DMS 273 (cell line): ENCODE data around the gene TBRG1.
"Not testable (repeated sequence)": the region's sequence is repeated elsewhere in the genome, so short reads cannot be mapped to it uniquely, and the experiment has no call there.

Source experiments
- DNase-seq: peaks from one replicate; lab custom pipeline; 2025; ENCODE audit not compliant: unreplicated experiment; lab: John Stamatoyannopoulos, UW

Gene TBRG1, protein sequence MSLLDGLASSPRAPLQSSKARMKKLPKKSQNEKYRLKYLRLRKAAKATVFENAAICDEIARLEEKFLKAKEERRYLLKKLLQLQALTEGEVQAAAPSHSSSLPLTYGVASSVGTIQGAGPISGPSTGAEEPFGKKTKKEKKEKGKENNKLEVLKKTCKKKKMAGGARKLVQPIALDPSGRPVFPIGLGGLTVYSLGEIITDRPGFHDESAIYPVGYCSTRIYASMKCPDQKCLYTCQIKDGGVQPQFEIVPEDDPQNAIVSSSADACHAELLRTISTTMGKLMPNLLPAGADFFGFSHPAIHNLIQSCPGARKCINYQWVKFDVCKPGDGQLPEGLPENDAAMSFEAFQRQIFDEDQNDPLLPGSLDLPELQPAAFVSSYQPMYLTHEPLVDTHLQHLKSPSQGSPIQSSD

DNA sequence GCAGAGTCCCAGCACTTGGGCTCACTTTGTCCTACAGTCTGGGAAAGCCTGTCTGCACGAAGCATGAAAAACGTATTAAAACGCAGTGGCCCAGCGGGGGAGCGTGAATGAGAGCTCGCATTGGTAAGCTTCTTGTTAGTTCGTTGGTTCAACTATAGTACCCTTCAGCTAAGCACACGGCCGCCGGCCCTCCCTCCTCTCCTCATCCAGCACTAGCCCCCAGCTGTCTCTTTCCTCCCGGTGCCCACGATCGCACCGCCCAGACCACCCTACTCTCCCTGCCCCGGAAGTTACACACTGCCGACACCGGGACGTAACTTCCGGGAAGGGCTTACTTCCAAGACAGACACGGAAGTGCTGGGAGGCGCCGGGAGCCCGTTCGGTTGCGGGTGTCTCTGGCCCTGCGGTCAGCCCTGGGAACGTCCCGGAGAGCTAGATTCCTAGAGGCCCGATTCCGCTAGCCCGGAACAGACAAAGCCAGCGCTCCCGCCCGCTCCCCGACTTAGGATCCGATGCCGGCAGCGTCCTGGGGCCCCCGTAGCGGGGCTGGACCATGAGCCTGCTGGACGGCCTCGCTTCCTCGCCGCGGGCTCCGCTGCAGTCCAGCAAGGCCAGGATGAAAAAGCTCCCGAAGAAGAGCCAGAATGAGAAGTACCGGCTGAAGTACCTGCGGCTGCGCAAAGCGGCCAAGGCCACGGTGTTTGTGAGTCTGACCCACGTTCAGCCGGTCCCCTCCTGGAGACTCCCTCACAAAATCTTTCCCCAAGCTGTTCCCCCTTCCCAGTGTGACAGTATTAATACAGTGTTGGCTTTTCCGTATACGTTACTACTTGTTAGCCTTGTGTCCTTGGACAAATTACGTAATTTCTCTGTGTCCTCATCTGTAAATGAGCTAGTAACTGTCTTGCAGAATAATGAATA, at the start of gene TBRG1:
TBRG1 (plus strand) TSS at position 334 of the 921 bp plus-strand sequence; CDS start at position 554, 220 bp downstream.
- peak; percentile 93 for DNase-seq

DNA sequence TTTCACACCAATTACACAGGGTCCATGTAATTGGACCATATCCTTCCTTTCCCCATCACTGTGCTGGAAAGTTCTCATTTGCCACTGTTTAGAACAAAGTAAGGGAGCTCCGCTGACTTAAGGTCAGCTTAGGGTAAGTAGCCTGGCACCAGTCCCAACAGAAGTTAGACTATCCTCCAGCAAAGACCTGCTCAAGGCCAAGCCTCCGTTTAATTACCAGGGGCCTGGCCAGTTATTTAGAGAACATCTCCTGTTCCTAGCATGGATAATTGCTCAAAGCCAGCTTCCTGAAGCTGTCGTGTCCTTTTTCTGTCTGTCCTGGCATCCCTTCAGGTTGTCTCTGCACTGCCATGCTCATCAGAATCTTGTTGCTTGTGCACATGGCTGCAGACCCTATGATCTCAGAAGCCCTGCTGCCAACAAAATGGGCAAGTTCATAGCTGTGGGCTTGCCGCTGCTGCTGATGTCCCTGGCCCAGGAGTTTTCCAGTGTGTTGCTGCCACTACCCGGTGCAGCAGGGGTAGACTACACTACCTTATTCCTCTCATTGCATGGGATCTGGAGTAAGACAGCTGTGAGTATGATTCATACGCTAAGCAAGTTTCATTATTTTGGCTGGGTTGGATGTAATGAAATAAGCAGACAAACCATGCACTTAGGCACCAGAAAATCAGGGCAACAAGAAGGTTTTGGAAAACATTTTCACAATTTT, 44.8 kb upstream of the TBRG1 start:
- no peak for DNase-seq

DNA sequence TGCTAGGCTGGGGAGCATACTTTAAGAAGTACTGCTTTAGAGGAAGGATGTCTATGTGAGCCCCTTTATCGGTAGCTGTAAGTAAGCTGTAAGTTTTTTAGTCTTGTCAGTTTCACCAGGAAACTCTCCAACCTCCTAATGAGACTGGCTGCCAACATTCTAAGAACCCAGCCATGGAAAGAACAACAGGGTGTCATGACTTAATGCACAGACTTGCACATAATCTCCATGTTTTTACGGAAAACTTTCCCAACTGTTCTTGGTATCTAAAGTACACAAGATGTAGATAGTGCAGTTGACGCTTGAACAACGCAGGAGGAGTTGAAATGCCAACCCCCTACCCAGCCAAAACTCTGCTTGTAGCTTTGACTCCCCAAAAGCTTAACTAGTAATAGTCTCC, 43.9 kb upstream of the TBRG1 start:
- DNase-seq = no peak

DNA sequence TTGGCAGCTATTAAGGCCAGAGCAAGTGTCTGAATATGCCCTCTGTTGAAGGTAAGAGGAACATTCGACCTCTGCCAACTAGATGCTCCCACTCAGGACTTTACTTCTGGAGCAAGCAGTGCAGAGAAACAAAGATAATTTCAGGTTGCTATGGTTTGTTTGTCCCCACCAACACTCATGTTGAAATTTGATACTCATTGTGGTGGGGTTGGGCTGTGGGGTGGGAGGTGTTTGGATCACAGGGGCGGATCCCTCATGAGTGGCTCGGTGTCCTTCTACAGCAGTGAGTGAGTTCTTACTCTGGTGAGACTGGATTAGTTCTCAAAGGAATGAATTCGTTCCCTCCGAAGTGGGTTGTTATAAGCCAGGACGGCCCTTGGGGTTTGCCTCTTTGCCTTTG, 40.8 kb upstream of the TBRG1 start:
- no peak for DNase-seq

DNA sequence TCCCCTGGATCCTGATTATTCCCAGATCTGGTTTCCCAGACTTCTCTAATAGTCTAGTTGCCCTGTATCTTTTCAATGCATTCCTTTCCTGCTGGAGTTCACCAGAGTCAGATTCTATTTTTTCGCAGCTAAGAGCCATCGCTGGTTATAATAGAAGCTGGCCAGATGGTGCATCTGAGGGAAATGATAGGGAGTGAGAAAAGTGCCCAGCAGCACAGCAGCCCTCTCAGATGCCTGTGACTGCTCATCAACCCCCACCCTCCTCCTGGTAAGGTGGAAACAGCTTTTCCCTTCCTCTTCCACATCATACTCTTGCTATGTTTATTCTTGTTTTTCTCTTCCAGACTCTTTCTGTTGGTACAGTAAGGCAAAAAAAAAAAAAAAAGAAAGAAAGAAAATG, 40.1 kb upstream of the TBRG1 start:
- DNase-seq = peak; percentile 28

DNA sequence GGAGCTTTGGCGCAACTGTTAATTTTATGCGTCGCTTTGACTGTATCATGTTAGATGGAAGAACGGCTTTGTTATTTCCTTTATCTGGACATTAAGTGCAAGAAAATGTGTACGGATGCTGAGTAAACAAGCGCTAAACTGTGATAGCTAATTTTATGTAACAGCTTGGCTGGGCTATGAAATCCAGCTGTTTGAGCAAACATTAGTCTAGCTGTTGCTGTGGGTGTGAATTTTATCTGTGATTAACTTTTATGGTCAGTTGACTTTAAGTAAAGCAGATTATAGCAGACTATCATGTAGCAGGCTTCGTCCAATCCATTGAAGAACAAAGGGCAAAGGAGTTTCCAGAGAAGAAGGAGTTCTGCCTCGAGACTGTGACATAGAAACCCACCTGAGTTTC, 38.9 kb upstream of the TBRG1 start:
- DNase-seq = no peak

DNA sequence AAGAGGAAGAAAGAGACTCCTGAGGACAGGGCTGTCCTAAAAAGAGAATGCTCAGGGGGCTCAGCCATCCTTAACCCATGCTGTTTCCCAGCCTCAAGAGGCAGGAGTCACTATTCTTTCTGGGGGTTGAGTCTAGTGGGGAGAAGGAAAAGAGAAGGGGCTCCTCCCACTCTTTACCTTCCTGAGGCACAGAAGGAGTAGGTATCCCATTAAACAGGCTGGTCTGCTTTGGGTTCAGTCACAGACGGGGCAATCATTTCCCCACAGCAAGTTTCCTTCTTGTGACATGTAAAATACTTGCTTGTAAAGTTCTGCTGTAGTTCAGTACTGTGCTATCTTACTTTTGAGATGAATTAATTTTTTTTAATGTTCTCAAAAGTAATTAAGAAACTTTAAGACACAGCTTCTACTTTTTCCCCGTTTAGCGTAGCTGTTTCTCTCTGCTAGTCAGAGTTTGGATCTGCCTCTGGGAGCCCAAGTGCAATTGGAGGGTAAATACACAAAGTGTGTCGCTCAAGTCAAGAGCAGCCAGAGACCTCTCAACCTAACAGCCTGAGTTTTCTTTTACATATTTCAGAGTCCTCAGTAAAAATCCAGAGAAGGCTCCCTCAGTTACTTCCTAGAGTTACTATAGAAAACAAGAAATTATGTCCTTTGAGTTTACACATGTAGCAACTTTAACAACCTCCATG, 37.8 kb upstream of the TBRG1 start:
- DNase-seq = no peak

DNA sequence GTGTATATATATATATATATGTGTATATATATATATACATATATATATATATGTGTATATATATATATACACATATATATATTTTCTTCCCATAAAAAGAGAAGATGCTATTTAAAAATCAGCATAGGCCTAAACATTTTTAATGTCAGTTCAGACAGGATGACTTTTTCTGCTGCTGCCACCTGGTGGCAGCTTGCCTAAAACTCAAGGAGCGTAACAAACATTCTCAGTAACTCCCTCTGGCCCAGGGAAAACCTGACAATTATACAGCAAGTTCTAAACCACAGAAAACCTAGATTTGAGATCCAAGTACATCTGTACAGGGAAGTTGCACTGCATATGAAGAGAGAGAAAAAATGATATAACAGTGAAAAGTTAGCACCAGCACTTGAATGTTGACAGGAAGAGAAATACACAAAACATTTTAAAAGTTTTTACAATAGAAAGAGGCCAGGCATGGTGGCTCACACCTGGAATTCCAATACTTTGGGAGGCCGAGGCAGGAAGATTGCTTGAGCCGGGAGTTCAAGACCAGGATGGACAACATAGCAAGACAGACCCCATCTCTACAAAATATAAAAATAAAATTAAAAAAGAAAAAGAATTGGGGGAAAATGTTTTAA, 36.3 kb upstream of the TBRG1 start:
- DNase-seq = peak; percentile 68

DNA sequence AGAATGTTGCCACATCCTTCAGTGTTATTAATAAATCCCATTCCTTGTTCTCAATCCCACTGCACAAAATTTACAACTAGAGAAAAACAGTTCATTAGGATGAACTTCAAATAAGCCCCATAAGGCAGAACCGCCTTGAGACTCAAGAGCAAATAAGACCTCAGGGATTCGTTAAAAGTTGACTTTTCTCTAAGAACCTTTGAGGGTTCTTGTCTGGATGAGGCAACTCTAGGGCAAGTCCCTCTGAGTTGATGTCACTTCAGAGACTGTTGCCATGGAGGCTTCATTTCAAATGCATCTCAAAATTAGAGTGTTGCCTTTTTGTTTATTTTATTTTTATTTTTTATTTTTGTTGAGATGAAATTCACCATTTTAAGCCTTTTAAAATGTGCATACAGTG, 31.2 kb upstream of the TBRG1 start:
- DNase-seq = no peak

DNA sequence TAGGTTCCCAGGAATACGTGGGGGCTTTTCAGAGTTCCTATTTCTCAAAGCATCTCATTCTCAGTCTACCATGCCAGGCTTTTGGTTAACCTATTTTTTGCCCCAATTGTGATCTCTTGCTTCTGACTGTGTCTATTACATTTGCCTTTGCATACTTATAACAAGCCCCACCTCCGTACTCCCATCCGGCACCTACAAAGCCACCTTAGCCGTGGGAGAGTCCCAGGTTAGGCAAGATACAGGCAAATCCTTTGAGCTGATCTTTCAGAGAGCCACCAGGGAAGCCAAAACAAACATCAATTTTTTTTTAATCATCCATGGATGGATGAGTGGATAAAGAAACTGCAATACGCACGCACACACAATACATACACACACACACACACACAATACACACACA, 30.0 kb upstream of the TBRG1 start:
- no peak for DNase-seq

DNA sequence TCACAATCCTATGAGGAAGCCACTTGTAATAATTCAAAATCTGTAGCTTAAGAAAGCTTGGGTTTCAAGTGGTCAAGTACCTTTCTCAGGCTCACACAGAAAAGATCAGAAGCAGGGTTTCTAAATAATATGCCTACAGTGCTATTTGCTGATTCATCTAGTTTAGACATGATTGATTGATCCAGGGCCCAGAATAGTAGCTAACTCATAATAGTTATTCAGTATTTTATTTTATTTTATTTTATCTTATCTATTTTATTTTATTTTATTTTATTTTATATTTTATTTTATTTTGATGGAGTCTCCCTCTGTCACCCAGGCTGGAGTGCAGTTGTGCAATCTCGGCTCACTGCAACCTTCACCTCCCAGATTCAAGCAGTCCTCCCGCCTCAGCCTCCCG, 27.4 kb upstream of the TBRG1 start:
- no peak for DNase-seq

DNA sequence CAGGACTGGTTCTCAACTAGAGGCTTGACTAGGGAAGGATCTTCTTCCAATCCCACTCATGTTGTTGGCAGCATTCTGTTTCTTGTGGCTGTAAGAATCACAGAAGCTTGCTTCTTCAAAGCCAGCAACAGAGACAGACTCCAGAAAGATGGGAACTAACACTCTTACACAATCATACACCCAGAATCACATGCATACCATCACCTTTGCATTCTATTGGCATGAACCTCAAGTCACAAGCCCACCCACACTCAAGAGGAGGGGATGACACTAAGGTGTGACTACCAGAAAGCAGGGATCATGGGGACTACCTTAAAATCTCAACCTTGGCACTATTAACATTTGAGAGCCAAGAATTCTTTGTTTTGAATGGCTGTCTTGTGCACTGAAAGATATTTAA, 25.0 kb upstream of the TBRG1 start:
- DNase-seq = no peak

DNA sequence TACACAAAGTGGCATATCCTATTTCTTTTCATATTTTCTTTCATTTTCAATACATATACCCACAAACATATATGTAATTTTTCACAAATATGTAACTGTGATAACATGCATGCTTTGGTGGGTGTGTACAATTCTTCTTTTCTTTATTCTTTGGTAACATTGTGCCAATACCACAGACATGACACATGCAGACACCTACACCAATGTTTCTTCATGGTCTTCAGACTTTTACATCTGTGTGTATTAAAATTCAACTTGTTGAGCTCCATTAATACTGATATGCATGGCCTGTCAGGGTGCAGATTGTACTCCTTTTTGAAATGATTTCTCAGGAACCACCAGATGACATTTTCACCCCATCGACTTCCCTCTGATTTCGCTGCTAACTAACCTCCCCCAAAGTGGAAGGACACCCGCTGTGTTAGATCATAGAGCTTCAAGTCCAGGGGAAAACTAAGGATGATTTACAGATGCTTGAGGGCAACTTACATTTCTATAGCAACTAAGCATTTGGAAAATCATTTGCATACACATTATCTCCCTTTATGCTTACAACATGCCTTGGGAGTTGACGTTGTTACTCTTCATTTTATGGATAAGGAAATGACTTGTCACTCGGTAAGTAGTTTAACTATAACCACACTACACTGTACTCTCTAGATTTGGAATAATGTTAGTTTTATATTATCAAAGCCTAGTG, 21.9 kb upstream of the TBRG1 start:
- DNase-seq = no peak

DNA sequence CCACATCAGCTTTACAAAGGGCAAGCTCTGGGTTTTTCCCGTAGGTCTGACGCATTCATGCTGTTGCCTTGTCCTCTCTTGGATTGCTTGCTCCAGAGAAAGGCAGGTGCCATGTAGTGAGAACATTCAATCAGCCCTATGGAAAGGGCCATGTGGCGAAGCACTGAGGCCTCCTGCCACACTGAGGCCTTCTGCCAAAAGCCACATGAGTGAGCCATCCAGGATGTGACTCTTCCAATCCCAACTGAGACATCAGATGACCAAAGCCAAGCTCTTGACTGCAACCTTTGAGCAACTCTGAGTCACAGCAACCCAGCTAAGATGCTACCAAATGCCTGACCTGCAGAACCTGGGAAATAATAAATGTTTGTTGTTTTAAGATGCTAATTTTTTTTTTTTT, 20.5 kb upstream of the TBRG1 start:
- no peak for DNase-seq

DNA sequence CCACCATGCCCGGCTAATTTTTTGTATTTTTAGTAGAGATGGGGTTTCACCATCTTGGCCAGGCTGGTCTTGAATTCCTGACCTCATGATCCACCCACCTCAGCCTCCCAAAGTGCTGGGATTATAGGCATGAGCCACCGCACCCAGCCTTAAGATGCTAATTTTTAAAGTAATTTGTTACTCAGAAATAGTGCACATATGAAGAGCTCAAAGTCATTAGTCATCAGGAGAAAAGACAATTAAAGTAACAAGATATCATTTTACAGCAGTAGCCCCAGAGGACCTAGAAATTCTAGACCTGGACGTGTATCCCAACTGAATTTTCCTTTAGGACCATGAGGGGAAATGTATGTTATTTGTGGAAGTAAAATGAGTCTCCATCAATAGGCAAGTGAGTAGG, 19.9 kb upstream of the TBRG1 start:
- not testable (repeated sequence) for DNase-seq

DNA sequence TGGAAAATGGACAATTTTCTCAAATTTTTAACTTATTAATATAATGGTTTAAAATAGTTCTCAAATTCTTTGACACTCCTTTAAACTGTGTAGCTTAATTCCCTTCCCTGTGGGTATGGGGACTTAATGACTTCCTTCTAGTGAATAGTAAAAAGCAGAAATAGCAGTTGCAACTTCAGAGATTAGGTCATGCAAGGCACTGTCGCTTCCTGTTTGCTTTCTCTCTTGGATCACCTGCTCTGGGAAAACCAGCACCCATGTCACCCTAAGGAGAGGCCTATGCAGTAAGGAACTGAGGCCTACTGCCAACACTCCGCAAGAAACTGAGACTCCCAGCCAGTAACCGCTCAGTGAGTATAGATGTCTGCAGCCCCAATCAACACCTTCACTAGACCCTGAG, 16.9 kb upstream of the TBRG1 start:
- DNase-seq = no peak

DNA sequence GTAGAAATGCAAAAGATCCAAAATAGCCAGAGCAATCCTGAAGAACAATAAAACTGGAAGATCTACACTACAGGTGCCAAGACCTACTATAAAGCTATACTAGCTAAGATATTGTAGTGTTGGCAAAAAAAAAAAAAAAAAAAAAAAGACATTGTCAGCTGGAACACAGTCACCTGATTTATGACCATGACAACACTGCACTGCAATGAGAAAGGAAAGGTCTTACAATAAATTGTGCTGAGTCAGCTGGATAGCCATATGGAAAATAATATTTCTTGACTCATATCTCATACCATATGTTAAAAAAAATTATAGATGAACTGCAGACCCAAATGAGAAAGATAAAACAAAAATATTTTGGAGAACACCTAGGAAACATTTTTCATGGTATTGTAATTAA, 14.5 kb upstream of the TBRG1 start:
- no peak for DNase-seq

DNA sequence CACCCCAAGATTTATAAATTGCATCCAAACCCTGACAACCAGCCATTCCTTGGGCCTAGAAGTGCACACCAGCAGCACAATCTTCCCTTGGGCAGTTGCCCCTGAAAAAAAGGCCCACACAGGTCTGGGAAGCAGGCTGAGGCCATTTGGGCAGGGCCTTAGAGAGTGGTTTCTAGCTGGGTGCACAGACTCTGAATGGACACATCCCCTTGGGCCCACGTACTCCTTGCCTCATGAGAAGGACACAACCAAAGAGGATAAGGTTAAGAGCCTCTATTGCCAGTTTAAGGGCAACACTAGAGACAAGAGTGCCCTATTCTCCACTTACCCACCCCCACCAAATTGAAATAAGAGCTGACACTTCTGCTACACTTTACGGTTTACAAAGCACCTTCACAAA, 12.4 kb upstream of the TBRG1 start:
- DNase-seq = no peak

DNA sequence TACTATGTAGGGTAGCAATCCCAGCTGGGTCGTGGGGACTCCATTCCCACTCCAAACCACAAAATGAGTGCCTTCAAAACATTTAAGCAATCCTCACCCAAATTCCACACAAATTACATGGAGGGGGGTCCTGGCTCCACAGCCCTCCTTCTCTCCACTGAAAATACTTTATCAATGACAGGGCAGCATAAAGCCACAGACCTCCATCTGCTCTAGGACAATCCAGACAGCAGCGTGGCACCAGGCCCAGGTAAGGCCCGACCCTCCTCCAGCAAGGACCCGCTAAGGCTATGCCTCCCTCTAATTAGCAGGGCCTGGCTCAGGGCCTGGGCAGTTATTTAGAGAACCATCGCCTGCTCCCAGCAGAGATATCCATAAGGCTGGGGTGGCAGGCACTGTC, 11.6 kb upstream of the TBRG1 start, which contains the start of gene PANX3:
PANX3 (plus strand) TSS at position 365 of the 400 bp plus-strand sequence. CDS start 129 bp downstream, outside the sequence.
- peak; percentile 34 for DNase-seq

DNA sequence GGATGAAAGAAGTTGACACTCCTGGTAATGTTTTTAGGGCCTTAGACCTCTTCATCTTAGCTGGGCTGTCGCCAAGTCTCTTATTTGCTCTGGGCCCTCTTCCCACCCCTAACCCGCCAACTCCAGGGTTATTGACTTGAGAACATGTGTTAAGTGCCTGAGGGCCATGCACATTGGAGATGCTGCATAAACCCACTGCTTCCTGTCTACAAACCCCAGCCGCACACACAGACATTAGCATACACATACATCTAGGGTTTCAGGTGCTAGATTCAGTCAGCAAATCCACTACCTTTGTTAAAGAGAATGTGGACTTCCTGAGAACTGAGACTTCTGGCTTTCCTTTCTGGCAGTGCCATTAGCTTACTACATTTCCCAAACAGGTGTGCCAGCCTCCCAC, 10.6 kb upstream of the TBRG1 start:
- DNase-seq = peak; percentile 2
